Neural cell (in vitro differentiated cells): ENCODE data around the gene ZRANB1.

ENCODE experiments used
- CTCF ChIP-seq: fragments of 450-650 bp; IDR thresholded peaks from 2 replicates; pipeline ENCODE4 v1.5.1; 2014; ENCODE audit warnings: antibody characterized with exemption, mild to moderate bottlenecking, moderate library complexity; ENCODE audit not compliant: poor library complexity, severe bottlenecking
- EZH2 ChIP-seq: fragments of 200-600, 300-800 bp; shearing (Covaris generic), sonication (generic); IDR thresholded peaks from 2 replicates; pipeline ENCODE4 v1.6.1; 2014; ENCODE audit warnings: antibody characterized with exemption, low read length, borderline replicate concordance, mild to moderate bottlenecking; ENCODE audit not compliant: insufficient read depth, poor library complexity, severe bottlenecking

- TF ChIP-seq CTCF (no peak), EZH2 (no peak)
Measured at GRCh38 chr10:124999433-125000365, 57.8 kb downstream of the ZRANB1 start.
